Measurements from ENCODE around the gene ZNF784.

The ZNF784 gene

GRCh38 chr19:55581823-55582223 is 42.5 kb downstream of the ZNF784 start:
- H4K20me1 ChIP-seq (ENCODE audit: low read depth, low read length): no peaks in the 10 kb centered on the region
- no peaks in the 10 kb centered on the region for H3K9me3 ChIP-seq (ENCODE audit: insufficient read depth, low read length)
- H3K36me3 ChIP-seq (ENCODE audit: low read length): no peaks in the 10 kb centered on the region
- H3F3A ChIP-seq (ENCODE audit: insufficient read depth): 0 out of 2 replicates have a peak, but pooled peaks cover 2% of the 10 kb centered on the region
- H3K9me2 ChIP-seq (replicated peaks; ENCODE audit: insufficient read depth, low read length): no peaks in the 10 kb centered on the region
- TF ChIP-seq, protein P1, sequence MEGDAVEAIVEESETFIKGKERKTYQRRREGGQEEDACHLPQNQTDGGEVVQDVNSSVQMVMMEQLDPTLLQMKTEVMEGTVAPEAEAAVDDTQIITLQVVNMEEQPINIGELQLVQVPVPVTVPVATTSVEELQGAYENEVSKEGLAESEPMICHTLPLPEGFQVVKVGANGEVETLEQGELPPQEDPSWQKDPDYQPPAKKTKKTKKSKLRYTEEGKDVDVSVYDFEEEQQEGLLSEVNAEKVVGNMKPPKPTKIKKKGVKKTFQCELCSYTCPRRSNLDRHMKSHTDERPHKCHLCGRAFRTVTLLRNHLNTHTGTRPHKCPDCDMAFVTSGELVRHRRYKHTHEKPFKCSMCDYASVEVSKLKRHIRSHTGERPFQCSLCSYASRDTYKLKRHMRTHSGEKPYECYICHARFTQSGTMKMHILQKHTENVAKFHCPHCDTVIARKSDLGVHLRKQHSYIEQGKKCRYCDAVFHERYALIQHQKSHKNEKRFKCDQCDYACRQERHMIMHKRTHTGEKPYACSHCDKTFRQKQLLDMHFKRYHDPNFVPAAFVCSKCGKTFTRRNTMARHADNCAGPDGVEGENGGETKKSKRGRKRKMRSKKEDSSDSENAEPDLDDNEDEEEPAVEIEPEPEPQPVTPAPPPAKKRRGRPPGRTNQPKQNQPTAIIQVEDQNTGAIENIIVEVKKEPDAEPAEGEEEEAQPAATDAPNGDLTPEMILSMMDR (IDR thresholded peaks at IDR 0.05; ENCODE audit: insufficient read depth, low read length, poor library complexity, severe bottlenecking): no peak
- no peak for TF ChIP-seq EZH2phosphoT487 (conservative IDR thresholded peaks at IDR 0.05; ENCODE audit: low read length)
- no peak overlapping the region for H2AFZ ChIP-seq (ENCODE audit: low read depth, low read length, severe bottlenecking)
- no peaks in the 10 kb centered on the region for H3K27me3 ChIP-seq (ENCODE audit: low read length)
- H3K9ac ChIP-seq (ENCODE audit: low read length): no peak overlapping the region
- no peak overlapping the region for H3K27ac ChIP-seq (ENCODE audit: low read depth, low read length)
- no peak overlapping the region for H3K4me2 ChIP-seq (ENCODE audit: low read depth, low read length, poor library complexity, severe bottlenecking)
- H3K79me2 ChIP-seq (ENCODE audit: insufficient read depth, low read length): no peaks in the 10 kb centered on the region
- H3K4me3 ChIP-seq (ENCODE audit: insufficient read depth, low read length, poor library complexity, severe bottlenecking): no peak overlapping the region

- Histone ChIP-seq H3K79me2 (ENCODE audit: insufficient read depth, low read length) (no peaks in the 10 kb centered on the region), H4K20me1 (ENCODE audit: low read depth, low read length) (no peaks in the 10 kb centered on the region), H3F3A (ENCODE audit: insufficient read depth) (0 out of 2 replicates have a peak, but pooled peaks cover 3% of the 10 kb centered on the region), H3K27me3 (ENCODE audit: low read length) (no peaks in the 10 kb centered on the region), H3K4me3 (ENCODE audit: insufficient read depth, low read length, poor library complexity, severe bottlenecking) (peak overlapping the region; percentile 87), H3K9me3 (ENCODE audit: insufficient read depth, low read length) (no peaks in the 10 kb centered on the region), H2AFZ (ENCODE audit: low read depth, low read length, severe bottlenecking) (peak overlapping the region; percentile 90), H3K27ac (ENCODE audit: low read depth, low read length) (no peak overlapping the region), H3K9ac (ENCODE audit: low read length) (peak overlapping the region; percentile 81), H3K9me2 (replicated peaks; ENCODE audit: insufficient read depth, low read length) (no peaks in the 10 kb centered on the region), H3K36me3 (ENCODE audit: low read length) (no peaks in the 10 kb centered on the region), H3K4me2 (ENCODE audit: low read depth, low read length, poor library complexity, severe bottlenecking) (peak overlapping the region; percentile 57)
- no peak for TF ChIP-seq EZH2phosphoT487 (conservative IDR thresholded peaks at IDR 0.05; ENCODE audit: low read length)
- TF ChIP-seq, protein P1 (IDR thresholded peaks at IDR 0.05; ENCODE audit: insufficient read depth, low read length, poor library complexity, severe bottlenecking): no peak
Observed at GRCh38 chr19:55581145-55581822, 43.1 kb downstream of the ZNF784 start.

- no peaks in the 10 kb centered on the region for H3K79me2 ChIP-seq (ENCODE audit: insufficient read depth, low read length)
- peak within 1 kb of the TSS; percentile 87 for H3K4me3 ChIP-seq (ENCODE audit: insufficient read depth, low read length, poor library complexity, severe bottlenecking)
- H3K27ac ChIP-seq (ENCODE audit: low read depth, low read length): peak within 1 kb of the TSS; percentile 37
- no peaks in the 10 kb centered on the region for H3K27me3 ChIP-seq (ENCODE audit: low read length)
- no peaks in the 10 kb centered on the region for H3K9me2 ChIP-seq (replicated peaks; ENCODE audit: insufficient read depth, low read length)
- no peak for TF ChIP-seq EZH2phosphoT487 (conservative IDR thresholded peaks at IDR 0.05; ENCODE audit: low read length)
- TF ChIP-seq, protein P1 (IDR thresholded peaks at IDR 0.05; ENCODE audit: insufficient read depth, low read length, poor library complexity, severe bottlenecking): no peak
- no peaks in the 10 kb centered on the region for H4K20me1 ChIP-seq (ENCODE audit: low read depth, low read length)
- no peaks in the 10 kb centered on the region for H3K9me3 ChIP-seq (ENCODE audit: insufficient read depth, low read length)
- H2AFZ ChIP-seq (ENCODE audit: low read depth, low read length, severe bottlenecking): peak within 1 kb of the TSS; percentile 90
- H3K9ac ChIP-seq (ENCODE audit: low read length): peak within 1 kb of the TSS; percentile 81
- peak within 1 kb of the TSS; percentile 57 for H3K4me2 ChIP-seq (ENCODE audit: low read depth, low read length, poor library complexity, severe bottlenecking)
- H3K36me3 ChIP-seq (ENCODE audit: low read length): no peaks in the 10 kb centered on the region
- H3F3A ChIP-seq (ENCODE audit: insufficient read depth): 0 out of 2 replicates have a peak, but pooled peaks cover 3% of the 10 kb centered on the region
Observed at GRCh38 chr19:55580628-55581144, 43.7 kb downstream of the ZNF784 start, which contains the start of gene ZNF579. Gene ZNF579 (minus strand): TSS chr19:55580848. CDS start chr19:55579639, 1,209 bp downstream.

All from SU-DHL-6 (cell line).